Sciatic nerve (tissue), 2 donors: ENCODE measurements around the gene SELE. TPM values are rescaled to one million over a fixed set of nuclear protein-coding genes. Genes with fewer than 3 reads are reported as not detected.

Source experiments
- ATAC-seq: fragments of 200-7000 bp; cut with Tn5 transposase; one replicate; pipeline ENCODE4 v1.9.1; 2020; ENCODE audit warnings: mild to moderate bottlenecking, moderate library complexity
- DNase-seq: peaks from one replicate; pipeline ENCODE4 v3.0.0-alpha.2; 2020; ENCODE audit warnings: low spot score
- intact Hi-C: fragments of 100-400 bp; cut with DNase I; formaldehyde crosslinking; loops from one replicate; pipeline ENCODE4 v1.14.2; 2022
- total RNA-seq: library from RNA; stranded (reverse); fragmentation: NEBNext Ultra II Directional; extraction: Animal tissue kit (Norgen Biotek cat#: 25700); gene quantifications from one replicate; pipeline ENCODE4 v1.2.1, GENCODE V29; 2021
- donor health status: DM: no; HTN: no; CAD: no.
- donor health status: DM: no; HTN: no; CAD: no.

Gene SELE, protein sequence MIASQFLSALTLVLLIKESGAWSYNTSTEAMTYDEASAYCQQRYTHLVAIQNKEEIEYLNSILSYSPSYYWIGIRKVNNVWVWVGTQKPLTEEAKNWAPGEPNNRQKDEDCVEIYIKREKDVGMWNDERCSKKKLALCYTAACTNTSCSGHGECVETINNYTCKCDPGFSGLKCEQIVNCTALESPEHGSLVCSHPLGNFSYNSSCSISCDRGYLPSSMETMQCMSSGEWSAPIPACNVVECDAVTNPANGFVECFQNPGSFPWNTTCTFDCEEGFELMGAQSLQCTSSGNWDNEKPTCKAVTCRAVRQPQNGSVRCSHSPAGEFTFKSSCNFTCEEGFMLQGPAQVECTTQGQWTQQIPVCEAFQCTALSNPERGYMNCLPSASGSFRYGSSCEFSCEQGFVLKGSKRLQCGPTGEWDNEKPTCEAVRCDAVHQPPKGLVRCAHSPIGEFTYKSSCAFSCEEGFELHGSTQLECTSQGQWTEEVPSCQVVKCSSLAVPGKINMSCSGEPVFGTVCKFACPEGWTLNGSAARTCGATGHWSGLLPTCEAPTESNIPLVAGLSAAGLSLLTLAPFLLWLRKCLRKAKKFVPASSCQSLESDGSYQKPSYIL
- total RNA-seq, result 20.1 TPM

DNA sequence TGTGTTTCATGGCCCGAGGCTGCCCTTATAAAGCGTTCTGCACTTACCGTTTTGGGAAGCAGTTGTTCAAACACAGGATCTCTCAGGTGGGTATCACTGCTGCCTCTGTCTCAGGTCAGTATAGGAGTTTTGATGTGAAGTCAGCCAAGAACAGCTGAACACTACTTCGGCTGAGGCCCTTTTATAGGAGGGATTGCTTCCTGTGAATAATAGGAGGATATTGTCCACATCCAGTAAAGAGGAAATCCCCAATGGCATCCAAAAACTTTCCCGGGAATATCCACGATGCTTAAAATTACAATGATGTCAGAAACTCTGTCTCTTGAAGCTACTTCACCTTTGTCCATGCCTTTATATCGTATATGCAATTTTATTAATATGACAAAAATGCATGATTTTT is at the start of gene SELE:
Gene SELE, minus strand, starts transcription at position 156 of the 400 bp plus-strand sequence. CDS start 467 bp downstream, outside the sequence.
- ATAC-seq (no peak), DNase-seq (no peak)
- intact Hi-C loops, result no loop called here

DNA sequence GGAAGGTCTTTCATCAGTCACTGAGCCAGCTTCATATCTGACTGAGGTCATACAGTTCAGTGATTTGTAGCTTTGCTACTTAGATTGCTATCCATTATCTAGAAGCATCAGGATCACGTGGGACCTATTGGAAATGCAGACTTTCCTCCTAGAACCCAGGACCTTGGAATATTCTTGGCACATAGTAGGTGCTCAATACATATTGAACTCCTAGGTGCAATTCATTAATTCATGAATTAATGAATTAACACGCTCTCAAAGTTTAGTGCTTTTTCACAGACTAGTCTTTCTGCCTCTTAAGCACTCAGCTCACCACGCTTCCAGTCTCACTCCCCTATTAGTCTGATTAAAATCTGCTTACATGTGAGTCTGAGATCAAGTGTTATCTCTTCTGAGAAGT is 48.7 kb upstream of the SELE start:
- intact Hi-C loops, result no loop called here
- no peak for ATAC-seq

DNA sequence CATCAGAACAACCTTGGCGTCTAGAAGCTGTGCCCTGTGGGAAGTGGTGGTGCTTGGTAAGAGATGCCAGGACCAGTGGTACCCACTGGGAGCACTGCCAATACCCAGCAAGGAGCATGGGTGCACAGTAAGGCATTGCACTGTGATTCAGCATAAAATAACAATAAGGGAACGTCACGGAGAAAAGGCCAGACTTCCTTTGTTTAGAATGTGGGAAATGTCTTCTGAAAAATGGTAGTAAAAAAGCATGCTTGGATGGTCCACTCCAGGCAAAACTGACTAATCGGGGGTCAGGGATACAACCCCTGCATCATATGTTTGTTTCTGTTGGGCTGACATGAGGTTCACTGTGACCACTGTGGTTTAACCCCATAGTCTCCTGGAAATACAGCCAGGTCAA is 46.1 kb upstream of the SELE start:
- intact Hi-C loops, result no loop called here
- DNase-seq, result no peak
- ATAC-seq, result peak; percentile 34

More for the DNA sequence above, 48.7 kb upstream of the SELE start:
- DNase-seq, result no peak

DNA sequence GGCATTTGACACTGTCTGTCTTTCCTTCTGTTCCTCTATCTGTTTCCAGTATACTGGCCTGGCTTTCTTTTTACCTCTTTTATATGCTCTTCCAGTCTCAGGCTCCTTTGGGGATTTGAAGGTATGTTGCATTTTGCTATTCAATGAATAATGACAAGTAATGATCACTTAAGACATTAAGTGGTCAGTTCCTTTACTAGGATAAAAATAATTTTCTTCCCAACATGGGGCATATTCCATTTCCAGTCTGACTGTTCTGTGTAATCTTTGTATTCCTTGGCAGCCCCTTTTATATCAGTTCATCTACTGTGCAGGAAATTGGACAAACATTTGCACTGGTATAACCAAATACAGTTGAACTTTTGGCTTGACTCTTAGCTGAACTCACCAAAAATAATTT is 45.3 kb upstream of the SELE start:
- ATAC-seq (peak; percentile 62), DNase-seq (no peak)
- intact Hi-C loops, result no loop called here

DNA sequence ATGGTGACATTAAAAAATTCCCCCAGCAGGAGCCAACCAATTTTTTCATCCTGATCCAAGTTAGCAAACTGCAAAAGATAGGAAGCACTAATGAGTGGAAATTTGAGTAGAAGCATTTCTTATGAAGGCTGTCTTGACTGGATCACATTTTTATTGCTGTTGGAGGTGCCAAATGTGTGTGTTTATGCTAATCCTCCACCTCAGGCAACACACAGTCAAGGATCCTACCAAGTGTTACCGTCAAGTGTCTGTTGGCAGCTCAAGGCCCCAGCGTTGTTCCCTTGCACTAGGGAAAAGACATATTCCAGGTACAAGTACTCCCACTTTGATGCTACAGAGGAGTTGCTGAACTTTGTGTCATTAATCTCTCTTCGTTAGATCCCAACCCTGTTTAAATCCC is 42.6 kb upstream of the SELE start:
- intact Hi-C loops, result no loop called here
- ATAC-seq, result no peak
- no peak for DNase-seq

DNA sequence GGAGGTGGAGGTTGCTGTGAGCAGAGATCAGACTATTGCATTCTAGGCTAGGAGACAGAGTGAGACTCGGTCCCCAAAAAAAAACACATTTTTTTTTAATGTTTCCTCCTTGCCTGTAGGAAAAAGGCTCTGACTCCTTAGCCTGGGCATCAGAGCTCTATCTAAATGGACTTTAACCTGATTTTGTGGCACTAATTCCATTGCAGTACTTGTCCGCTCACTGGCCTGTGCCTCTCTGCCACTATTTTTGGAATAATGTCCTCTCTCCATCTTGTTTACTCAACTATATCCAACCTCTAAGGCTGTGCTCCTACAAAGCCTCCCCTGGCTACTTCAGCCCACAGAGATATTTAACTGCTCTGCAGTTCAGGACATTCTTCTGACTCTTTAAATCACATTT is 34.3 kb upstream of the SELE start:
- ATAC-seq (no peak), DNase-seq (no peak)
- intact Hi-C loops, result no loop called here

DNA sequence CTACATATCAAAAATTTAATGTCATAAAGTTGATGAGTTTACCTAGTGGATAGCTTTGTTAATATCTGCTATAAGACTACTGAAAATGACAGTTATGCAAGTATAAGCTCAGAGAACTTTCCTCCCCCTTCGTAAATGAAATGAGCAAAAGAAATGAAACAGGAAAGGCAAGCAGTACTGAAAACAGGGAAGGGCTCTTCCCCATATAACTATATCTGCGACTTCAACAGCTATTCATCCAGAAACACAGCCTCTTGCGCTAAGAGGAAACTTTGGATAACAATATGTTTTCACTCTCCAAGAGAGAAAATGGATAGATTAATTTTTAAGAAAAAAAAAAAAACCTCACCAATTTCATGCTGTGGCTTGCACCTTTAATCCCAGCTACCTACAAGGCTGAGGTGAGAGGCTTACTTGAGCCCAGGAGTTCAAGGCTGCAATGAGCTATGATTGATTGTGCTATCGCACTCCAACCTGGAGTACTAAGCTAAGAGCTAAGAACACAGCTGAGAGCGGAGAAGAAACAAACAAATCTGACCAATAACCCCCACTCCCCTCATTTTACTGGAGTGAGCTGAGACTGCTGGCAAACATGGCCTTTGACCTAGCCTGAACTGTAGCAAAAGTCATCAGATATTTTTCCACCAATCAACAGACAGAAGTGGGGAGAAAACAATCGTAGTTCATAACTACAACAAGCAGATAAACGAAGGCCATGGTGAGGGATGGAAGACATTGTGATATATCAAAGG is 31.9 kb upstream of the SELE start:
- intact Hi-C loops, result no loop called here
- no peak for ATAC-seq

DNA sequence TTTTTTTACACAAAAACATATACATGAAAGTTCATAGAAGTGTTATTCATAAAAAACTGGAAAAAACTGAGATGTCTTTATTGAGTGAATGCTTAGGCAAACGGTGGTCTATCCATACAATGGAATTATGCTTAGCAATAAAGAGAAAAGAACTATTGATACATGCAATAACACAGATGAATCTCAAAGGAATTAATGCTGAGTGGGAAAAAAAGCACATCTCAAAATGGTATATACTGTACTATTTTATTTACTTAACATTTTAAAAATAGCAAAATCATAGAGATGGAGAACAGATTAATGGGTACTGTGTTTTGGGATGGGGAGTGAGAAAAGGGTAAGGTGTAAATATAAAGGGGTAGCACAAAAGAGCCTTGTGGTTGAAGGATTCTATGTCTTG is 31.0 kb upstream of the SELE start:
- no peak for ATAC-seq
- DNase-seq, result no peak
- intact Hi-C loops, result no loop called here

More for the DNA sequence above, 31.9 kb upstream of the SELE start:
- DNase-seq, result no peak

DNA sequence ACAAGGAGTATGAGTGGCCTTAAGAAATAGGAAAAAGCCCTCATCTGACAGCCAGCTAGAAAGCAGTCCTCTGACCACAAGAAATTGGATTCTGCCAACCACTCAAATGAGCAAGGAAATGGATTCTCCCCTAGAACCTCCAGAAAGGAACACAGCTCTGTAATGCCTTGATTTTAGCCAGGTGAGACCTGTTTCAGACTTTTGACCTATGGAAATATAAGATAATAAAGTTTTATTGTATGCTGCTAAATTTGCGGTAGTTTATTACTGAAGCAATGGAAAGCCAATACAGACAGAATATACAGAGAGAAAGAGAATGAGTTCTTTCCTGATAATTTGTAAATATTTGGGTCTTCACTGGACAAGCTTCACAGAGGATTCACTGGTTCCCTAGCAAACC is 28.8 kb upstream of the SELE start:
- ATAC-seq (no peak), DNase-seq (no peak)
- intact Hi-C loops, result no loop called here

DNA sequence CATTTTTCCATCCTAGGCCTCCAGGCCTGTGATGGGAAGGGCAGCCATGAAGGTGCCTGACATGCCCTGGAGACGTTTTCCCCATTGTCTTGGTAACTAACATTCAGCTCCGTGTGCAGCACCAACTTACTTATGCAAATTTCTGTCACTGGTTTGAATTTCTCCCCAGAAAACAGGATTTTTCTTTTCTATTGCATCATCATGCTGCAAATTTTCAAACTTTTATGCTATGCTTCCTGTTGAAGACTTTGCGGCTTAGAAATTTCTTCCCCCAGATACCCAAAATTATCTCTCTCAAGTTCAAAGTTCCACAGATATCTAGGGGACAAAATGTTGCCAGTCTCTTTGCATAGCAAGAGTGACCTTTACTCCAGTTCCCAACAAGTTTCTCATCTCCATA is 25.2 kb upstream of the SELE start:
- intact Hi-C loops, result no loop called here
- ATAC-seq (no peak), DNase-seq (no peak)

DNA sequence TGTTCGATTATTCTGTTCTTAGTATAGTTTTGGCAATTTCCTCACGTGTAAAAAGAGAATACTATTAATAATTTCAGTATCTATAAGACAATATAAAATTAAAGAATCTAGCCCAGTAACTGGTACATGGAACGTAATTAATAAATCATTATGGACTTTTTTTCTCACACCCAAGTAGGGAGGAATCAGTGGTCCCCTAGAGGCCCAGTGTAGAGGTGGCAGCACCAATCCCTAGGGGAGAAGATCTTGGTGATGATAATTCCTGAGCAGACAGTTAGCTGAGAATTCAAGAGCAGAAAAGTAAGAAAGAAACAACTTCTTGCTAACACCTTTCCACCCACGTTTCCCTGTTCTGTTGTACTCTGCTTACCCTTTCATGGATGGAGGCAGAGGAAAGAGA is 19.7 kb upstream of the SELE start:
- no peak for DNase-seq
- no peak for ATAC-seq
- intact Hi-C loops, result loop anchor here (5.0 kb wide), 1 partner anchor 231 kb away; no protein-coding TSS in a partner anchor

DNA sequence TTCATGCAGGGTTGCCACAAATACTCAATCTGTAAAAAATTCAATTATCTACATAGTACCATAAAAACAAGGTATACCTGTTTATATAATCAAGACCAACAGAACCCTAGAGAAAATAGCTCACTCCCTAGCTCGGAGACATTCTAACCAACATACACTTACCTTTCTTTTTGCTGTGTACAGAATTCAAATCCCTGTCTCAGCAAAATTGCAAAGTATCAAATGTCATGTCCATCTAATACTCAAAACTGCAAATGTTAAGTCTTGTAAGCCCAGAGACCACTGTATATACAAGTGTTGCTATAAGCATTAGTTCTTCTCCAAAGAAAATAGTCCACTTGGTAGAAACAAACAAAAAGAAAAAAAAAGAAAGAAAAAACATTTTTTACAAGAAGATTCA is 16.2 kb upstream of the SELE start:
- ATAC-seq (no peak), DNase-seq (no peak)
- intact Hi-C loops, result loop anchor here (5.0 kb wide), 1 partner anchor 228 kb away; no protein-coding TSS in a partner anchor

DNA sequence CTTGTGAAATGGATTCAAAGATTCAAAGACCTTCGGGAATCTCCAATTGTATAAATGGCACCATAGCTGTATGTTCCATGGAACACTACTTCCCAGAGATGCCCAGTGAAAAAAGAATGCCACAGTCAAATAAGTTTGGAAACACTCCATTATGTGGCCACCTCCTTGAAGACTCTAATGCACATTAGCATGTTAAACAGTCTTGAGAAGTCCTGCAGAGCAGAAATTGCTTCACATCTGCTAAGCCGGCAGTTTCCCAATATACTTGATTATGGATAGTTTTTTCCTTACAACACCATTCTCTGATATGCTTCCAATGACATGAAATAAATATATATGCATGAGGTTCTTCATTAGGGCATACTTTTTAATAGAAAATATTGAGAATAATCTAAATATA is 12.7 kb upstream of the SELE start:
- intact Hi-C loops, result no loop called here
- ATAC-seq (no peak), DNase-seq (no peak)

DNA sequence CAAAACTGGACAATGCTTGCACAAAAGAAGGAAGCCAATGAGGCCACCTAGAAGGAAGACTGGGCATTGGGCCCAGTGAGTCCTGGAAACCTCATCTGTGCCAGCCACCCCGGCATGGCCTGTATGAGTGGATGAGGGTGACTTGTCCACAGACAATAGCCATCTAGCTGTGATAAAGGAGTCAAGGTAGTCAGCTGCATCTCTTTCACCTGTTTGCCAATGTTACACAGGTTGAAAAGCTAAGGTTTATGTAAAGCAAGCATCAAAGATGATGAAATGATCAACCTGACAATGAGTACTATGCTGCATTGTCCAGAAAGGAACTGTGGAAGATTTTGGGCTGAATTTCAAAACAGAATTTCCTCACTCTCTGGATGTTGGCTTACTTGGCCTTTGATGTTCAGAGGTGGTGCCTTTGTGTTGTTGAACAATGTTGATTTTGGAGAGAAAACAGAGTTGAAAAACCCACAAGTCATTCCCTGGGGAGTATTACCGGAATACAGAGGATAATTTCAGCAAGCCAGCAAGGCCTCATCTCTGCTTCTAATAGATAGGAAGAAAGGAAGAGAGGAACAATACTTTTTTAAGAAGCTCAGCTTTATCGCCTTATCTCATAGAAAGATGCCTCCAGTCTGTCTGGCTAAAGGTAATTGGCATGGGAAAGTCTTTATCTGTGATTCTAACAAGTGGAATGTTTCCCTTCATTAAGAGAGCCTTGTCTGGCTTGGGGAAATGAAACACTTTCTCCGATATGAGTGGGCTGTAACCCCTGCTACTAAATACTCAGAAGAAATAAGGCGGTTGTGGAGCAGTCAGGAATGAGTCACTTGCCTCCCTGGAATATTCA is 11.4 kb upstream of the SELE start:
- intact Hi-C loops, result no loop called here
- ATAC-seq (peak; percentile 94), DNase-seq (no peak)

DNA sequence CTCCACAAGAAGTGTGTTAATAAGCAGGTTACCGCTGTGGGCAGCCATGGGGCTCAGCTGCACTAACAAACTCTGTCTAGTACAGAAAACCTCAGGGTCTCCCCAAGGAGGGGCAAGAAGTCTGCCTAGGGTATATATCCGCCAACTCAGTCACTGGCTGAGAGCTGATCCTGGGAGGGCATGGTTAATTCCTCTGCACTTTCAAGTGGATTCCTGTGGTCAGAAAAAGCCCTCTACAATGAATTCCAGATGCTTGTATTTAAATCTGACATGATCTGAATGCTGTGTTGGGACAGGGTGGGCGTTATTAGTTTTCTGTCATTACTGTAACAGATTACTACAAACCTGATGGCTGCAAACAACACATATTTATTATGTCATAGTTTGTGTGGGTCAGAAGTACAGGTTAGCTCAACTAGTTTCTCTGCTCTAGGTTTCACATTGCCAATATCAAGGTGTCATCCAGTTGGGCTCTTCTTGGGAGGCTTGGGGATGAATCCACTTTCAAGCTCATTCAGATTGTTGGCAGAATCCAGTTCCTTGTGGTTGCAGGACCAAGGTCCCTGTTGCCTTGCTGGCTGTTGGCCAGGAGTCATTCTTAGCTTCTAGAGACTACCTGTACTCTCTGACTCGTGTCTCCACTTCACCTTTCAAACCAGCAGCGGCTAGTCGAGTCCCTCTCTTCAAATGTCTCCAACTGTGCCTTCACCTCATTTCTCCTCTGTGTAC is 8.0 kb upstream of the SELE start:
- no peak for ATAC-seq
- no peak for DNase-seq
- intact Hi-C loops, result no loop called here

DNA sequence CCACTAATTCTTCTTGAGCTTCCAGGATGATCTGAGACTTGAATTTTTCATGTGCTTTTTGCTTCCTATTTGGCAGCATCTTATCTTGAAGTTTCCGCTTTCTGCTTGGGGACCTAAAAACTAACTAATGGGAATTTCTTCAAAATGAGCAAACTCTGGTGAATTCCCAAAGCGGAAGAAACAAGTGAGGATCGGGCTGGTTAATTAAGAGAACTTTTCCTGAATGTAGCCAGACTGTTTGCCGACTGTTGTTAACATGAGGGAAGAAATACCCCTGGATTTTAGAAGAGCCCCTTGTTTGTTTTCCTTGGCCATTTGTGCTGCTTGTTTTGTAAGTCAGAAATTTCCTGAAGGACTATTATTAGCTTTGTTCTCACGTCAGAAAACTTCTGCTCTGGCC is 6.1 kb upstream of the SELE start:
- intact Hi-C loops, result no loop called here
- no peak for DNase-seq
- peak; percentile 37 for ATAC-seq

DNA sequence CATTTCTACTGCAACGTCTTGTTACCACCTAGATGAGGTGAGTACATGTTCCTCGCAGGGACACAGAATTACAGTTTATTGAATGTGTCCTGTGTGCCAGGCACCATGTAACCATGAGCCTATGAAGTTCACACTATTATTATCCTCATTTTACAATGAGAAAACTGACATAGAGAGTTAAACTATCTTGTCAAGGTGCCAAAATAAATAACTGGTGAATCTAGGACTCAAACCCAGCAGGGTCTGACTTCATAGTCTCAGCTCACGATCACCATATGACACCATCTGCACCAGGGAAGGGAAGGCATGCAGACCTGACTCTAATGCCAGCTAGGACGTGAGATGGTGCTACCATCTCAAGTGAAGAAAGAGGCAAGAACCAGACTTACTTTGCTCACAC is 2.4 kb downstream of the SELE start:
- no peak for DNase-seq
- ATAC-seq, result no peak
- intact Hi-C loops, result no loop called here

DNA sequence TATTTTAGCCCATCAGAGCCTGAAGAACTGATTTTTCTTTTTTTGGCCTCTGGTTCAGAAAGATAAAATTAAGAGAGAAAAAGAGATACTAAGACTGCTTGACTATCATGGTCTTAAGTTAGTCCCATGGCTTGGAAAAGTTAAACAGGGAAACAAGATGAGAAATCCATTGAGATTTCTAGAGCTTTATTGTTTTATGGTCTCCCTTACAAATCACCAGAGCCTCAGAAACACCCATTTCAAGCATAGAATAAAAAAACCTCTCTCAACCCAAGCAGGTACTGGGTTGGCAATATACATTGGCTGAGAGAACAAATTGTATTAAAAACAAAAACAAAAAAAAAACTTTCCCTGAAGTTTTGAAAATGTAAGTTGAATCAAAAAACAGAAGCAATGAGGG is 3.9 kb downstream of the SELE start:
- ATAC-seq, result no peak

DNA sequence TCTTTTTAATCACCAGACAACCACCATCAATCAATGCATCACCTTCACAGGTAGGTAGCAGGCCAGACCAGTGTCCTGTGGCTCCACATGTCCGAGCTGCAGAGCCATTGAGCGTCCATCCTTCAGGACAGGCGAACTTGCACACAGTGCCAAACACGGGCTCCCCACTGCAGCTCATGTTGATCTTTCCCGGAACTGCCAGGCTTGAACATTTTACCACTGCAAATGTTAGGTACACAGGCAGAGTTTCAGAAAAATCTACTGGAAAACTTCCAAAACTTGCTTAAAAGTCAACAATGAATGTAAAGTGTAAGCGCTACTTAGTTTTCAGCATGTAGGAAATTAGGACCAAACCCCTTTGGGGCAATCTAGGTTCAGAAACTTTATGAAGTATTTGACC is 6.6 kb downstream of the SELE start:
- intact Hi-C loops, result no loop called here
- no peak for DNase-seq
- no peak for ATAC-seq

More for the DNA sequence above, 3.9 kb downstream of the SELE start:
- DNase-seq, result no peak
- intact Hi-C loops, result no loop called here
